ENCODE data around the gene SEMG1. TPM values are rescaled to one million over a fixed set of nuclear protein-coding genes. Genes with fewer than 3 reads are reported as not detected.

Gene SEMG1, protein sequence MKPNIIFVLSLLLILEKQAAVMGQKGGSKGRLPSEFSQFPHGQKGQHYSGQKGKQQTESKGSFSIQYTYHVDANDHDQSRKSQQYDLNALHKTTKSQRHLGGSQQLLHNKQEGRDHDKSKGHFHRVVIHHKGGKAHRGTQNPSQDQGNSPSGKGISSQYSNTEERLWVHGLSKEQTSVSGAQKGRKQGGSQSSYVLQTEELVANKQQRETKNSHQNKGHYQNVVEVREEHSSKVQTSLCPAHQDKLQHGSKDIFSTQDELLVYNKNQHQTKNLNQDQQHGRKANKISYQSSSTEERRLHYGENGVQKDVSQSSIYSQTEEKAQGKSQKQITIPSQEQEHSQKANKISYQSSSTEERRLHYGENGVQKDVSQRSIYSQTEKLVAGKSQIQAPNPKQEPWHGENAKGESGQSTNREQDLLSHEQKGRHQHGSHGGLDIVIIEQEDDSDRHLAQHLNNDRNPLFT
- not detected in 2 replicates for total RNA-seq

DNA sequence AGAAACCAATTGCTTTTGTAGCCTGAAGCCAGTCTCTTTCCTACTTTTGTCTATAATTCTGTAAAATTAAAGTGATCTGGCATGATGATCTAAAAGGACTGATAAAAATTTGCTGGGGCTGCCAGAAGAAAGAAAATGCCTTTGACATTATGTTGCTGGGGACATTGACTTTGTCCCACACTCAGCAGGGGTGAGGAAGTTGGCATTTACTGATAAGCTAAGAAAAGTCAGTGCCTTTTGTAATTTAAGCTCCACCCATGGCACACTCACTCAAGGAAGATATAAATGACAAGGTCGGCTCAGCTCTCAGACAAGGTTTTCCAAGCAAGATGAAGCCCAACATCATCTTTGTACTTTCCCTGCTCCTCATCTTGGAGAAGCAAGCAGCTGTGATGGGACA lies at the start of gene SEMG1:
Gene SEMG1 (plus strand): TSS at position 309 of the 400 bp plus-strand sequence. CDS start 21 bp downstream, at position 330.

DNA sequence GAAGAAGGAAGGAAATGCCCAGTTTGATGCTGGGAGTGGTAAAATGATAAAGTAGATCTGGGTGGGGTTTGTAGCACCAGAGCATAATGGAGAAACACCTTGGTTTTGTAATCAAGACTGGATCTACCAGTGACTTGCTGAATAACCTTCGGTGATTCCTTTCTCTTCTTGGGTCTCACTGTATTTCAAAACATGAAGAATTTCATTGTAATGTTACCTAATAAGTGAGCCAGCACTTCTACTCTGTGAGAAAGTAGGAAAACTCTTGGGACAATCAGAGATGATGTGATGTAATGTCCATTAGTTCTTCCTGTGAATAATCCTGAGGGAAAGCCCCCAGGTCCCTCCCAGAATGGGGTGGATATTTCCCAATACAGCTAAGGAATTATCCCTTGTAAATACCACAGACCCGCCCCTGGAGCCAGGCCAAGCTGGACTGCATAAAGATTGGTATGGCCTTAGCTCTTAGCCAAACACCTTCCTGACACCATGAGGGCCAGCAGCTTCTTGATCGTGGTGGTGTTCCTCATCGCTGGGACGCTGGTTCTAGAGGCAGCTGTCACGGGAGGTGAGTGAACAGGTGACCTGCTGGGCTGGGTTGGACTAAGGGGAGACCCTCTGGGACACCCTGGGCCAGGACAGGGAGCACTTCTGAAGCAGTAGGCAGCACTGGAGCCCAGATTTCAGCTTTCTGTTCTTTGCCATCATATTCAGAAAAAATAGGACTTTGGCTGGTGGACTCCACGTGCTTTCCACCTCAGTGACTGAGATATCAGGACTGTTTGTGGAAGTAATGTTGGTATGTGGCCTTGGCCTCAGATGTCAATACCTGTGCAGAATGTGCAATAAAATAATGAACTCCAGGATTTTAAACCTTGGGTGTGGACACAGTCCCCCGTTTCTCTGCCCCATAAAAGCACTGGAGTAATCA lies 32.1 kb upstream of the SEMG1 start, which contains the start of gene PI3:
Gene PI3 (plus strand): TSS at position 469 of the 931 bp plus-strand sequence. CDS start 21 bp downstream, at position 490.

DNA sequence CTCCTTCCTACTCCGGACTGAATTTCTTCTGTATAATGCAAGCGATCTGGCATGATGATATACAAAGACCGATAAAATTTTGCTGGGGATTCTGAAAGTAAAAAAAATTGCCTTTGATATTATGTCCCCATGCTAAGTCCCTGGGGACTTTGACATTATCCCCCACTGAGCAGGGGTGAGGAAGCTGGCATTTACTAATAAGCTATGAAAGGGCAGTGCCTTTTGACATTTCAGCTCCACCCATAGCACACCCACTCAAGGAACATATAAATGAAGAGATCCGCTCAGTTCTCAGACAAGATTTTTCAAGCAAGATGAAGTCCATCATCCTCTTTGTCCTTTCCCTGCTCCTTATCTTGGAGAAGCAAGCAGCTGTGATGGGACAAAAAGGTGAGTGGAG lies 14.2 kb downstream of the SEMG1 start, which contains the start of gene SEMG2:
Gene SEMG2 (plus strand): TSS at position 298 of the 400 bp plus-strand sequence. CDS start 17 bp downstream, at position 315.

DNA sequence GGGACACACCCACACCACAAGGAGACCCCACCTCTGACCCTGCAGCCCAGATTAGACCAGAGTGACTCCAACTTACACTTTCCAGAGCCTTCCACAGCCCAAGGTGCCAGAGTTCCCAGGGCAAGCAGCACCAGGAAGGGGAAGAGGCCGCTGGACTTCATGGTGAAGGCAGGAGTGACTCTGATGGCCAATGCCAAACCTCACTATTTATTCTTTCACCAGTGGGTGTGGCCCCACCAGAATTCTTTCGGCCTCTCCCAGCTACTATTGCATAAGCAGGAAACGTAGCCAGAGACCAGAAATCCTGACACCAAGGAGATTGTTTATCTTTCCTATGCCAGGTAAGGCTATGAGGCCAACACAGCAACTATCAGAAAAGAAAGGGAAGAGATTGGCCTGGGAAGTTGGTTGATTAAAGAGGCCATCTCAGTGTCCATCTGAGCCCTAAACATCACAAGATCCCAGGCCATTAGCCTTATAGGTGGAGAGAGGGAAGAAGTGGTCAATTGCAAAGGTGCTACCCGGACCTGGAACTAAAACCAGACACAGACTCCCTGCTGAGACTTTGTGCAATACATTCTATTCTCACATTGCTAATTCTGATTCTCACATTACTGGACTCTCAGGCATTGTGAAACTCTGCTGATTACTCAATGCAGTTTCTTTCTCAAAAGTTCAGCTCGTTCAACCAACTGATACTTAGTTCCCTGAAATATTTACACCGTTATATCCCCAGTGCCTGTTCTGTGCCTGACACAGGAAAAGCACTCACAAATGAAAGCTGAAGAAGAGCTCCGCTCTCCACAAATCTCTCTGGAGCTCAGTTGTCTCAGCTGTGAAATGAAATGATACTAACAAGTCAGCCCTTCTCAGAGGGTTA lies 47.8 kb downstream of the SEMG1 start, which contains the start of gene SLPI:
Gene SLPI (minus strand): TSS at position 182 of the 880 bp plus-strand sequence. CDS start 21 bp downstream, at position 161.

Other genes starting within 250 kb of the SEMG1 start
- 18.4 and 21.6 TPM in 2 replicates for gene TOMM34, start 246.6 kb upstream of the SEMG1 start, total RNA-seq
- gene STK4, start 240.5 kb upstream of the SEMG1 start, total RNA-seq: 14.0 and 15.0 TPM in 2 replicates
- 1.4 and 2.4 TPM in 2 replicates for gene KCNS1, start 105.9 kb upstream of the SEMG1 start, total RNA-seq
- not detected in 2 replicates for gene WFDC5, start 91.9 kb upstream of the SEMG1 start, total RNA-seq
- not detected in 2 replicates for gene WFDC12, start 82.6 kb upstream of the SEMG1 start, total RNA-seq
- not detected in 2 replicates for gene PI3, start 32.1 kb upstream of the SEMG1 start, total RNA-seq
- not detected in 2 replicates for gene SEMG2, start 14.3 kb downstream of the SEMG1 start, total RNA-seq
- gene SLPI, start 47.5 kb downstream of the SEMG1 start, total RNA-seq: not detected in 2 replicates
- gene RBPJL, start 99.8 kb downstream of the SEMG1 start, total RNA-seq: not detected in 2 replicates
- not detected in 2 replicates for gene MATN4, start 101.3 kb downstream of the SEMG1 start, total RNA-seq
- gene SDC4, start 141.4 kb downstream of the SEMG1 start, total RNA-seq: 65.5 and 71.7 TPM in 2 replicates
- 16.8 and 19.8 TPM in 2 replicates for gene SYS1, start 156.1 kb downstream of the SEMG1 start, total RNA-seq
- gene TP53TG5, start 171.3 kb downstream of the SEMG1 start, total RNA-seq: not detected in 2 replicates
- gene DBNDD2, start 201.3 kb downstream of the SEMG1 start, total RNA-seq: 2.4 and 2.9 TPM in 2 replicates
- 85.3 and 91.4 TPM in 2 replicates for gene PIGT, start 209.1 kb downstream of the SEMG1 start, total RNA-seq